Bronchial epithelial cell (primary cell): ENCODE measurements around the gene TSPO. TPM values are rescaled to one million over a fixed set of nuclear protein-coding genes. Genes with fewer than 3 reads are reported as not detected.

ENCODE experiments used
- DNase-seq: peaks from one replicate; pipeline ENCODE4 v3.0.0-alpha.2; 2010; ENCODE audit warnings: low read depth
- FAIRE-seq: peaks from 2 replicates; lab custom pipeline; 2011; peaks lifted over from hg19 to GRCh38; lab: Jason Lieb, UNC
- H3K27me3 ChIP-seq: 2 replicates; pipeline ENCODE4 v1.5.1; 2011; ENCODE audit warnings: low read length; ENCODE audit not compliant: control insufficient read depth, insufficient read depth
- H3K36me3 ChIP-seq: 2 replicates; pipeline ENCODE4 v1.5.1; 2011; ENCODE audit warnings: low read length; ENCODE audit not compliant: control insufficient read depth, insufficient read depth
- H3K4me3 ChIP-seq: 2 replicates; pipeline ENCODE4 v1.5.1; 2011; ENCODE audit warnings: mild to moderate bottlenecking, low read depth, low read length, control low read depth
- total RNA-seq: library from RNA; depleted of rRNA; stranded (reverse); fragments of >200 nt; gene quantifications from 2 replicates; pipeline ENCODE4 v1.2.1, GENCODE V29; 2014
- TF ChIP-seq, protein P1 (sequence below): IDR thresholded peaks from 2 replicates; pipeline ENCODE4 v1.5.1; 2011; ENCODE audit warnings: mild to moderate bottlenecking, moderate library complexity, low read length, control low read depth, inconsistent platforms; ENCODE audit not compliant: insufficient read depth, severe bottlenecking

TSPO gene
- total RNA-seq, 1 donor from 2014 or later: 419 TPM

DNA sequence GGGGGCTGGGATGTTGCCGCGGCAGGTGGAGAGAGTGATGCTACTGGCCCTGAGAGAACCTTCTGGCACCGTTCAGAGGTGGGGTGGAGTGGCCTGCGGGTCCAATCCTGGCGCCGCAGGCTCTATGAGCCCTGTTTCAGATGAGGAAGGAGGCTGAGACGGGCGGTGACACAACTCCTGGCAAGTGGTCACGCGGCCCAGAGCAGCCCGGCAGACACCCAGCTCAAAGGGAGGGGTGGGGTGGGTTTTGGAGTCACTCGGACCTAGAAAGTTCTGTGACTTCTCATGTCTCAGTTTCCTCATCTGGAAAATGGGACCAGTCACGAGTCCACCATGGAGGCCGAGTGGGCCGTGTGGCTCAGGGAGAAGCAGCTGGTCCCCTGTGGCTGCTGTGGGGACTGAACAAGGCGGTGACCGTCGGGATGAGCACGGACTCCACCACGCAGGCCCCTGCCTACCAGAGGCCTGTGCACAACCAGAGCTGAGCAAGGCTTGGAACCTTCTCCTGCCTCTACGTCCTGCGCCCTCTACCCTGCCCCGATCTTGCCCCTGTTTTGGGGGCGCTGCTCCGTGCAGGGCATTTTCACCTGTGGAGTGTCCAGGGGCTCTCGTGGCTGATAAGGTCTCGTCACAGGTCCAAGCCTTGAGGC, 3.7 kb downstream of the TSPO start:
- Histone ChIP-seq H3K36me3 (peaks cover 34% of the 10 kb centered on the region), H3K4me3 (no peak overlapping the region), H3K27me3 (no peaks in the 10 kb centered on the region)
- FAIRE-seq: peak; percentile 47
- TF ChIP-seq, protein P1, sequence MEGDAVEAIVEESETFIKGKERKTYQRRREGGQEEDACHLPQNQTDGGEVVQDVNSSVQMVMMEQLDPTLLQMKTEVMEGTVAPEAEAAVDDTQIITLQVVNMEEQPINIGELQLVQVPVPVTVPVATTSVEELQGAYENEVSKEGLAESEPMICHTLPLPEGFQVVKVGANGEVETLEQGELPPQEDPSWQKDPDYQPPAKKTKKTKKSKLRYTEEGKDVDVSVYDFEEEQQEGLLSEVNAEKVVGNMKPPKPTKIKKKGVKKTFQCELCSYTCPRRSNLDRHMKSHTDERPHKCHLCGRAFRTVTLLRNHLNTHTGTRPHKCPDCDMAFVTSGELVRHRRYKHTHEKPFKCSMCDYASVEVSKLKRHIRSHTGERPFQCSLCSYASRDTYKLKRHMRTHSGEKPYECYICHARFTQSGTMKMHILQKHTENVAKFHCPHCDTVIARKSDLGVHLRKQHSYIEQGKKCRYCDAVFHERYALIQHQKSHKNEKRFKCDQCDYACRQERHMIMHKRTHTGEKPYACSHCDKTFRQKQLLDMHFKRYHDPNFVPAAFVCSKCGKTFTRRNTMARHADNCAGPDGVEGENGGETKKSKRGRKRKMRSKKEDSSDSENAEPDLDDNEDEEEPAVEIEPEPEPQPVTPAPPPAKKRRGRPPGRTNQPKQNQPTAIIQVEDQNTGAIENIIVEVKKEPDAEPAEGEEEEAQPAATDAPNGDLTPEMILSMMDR: no peak
- DNase-seq: no peak

DNA sequence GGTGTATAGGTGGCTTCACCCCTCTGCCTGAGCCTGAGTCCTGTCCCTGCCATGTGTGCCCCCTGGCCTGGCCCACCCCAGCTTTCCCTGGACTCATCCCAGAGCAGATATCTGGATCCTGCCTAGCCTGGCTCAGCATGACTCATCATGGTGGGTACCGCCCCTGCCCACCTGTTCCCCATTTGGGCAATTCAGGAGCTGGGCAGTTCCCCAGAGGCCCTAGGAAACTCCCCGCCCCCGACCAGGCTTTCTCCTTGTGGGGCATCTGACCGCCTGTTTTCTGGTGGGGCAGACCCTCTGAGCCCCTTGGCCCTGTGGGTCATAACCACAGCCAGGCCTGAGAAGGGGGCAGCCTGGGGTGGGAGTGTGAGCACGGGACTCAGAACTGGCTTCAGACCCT, 4.4 kb downstream of the TSPO start:
- no peak for DNase-seq
- no peak for FAIRE-seq
- H3K36me3 ChIP-seq: peaks cover 38% of the 10 kb centered on the region
- TF ChIP-seq, protein P1: no peak
- no peak overlapping the region for H3K4me3 ChIP-seq
- no peaks in the 10 kb centered on the region for H3K27me3 ChIP-seq

DNA sequence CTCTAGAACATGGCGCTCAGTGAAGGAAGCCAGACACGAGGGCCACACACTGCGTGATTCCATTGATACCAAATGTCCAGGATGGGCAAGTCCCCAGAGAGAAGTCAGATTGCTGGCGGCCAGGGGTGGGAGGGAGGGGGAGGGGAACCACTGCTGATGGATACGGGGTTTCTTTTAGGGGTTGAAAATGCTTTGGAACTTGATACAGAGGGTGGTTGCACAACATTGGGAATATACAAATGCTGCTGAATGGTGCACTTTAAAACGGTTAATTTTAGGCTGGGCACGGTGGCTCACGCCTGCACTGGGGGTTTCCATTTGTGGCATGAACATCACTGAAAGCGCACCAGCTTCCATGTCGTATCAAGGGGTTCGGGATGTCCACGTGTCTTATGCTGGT, 5.1 kb downstream of the TSPO start:
- no peak overlapping the region for H3K4me3 ChIP-seq
- H3K36me3 ChIP-seq: peaks cover 42% of the 10 kb centered on the region
- no peak for DNase-seq
- no peaks in the 10 kb centered on the region for H3K27me3 ChIP-seq
- TF ChIP-seq, protein P1: no peak
- FAIRE-seq: no peak

DNA sequence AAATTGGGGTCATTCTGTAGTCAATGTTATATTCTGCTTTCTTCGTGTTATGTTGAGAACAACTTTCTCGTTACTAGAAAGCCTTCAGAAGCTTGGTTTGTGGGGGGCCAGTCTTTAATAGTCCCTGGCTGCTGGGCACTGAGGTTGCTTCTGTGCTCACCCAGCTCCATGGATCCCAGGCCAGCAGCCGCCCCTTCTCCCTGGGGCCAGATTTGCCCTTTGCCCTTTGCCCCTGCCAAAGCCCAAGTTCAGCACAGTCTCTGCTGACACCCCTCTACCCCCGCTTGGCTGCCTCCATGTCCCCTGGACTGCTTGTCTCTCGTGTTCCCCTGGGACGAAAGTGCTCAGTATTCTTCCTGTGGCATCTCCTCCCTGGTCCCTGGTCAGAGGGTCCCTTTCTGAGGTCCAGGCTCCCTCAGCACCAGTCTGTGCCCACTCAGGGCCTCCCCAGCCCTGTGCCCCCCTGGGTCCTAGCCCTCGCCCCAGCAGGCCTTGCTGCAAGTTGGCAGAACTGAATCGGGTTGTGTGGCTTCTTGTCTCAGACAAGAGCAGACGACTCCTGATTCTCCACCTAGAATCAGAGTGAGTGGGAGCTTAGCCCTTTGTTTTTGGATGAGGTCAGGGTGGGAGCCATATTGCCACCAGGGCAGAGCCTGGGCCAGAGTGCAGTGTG, 6.7 kb downstream of the TSPO start:
- DNase-seq: no peak
- Histone ChIP-seq H3K36me3 (peaks cover 48% of the 10 kb centered on the region), H3K27me3 (no peaks in the 10 kb centered on the region), H3K4me3 (no peak overlapping the region)
- TF ChIP-seq, protein P1: no peak
- no peak for FAIRE-seq

DNA sequence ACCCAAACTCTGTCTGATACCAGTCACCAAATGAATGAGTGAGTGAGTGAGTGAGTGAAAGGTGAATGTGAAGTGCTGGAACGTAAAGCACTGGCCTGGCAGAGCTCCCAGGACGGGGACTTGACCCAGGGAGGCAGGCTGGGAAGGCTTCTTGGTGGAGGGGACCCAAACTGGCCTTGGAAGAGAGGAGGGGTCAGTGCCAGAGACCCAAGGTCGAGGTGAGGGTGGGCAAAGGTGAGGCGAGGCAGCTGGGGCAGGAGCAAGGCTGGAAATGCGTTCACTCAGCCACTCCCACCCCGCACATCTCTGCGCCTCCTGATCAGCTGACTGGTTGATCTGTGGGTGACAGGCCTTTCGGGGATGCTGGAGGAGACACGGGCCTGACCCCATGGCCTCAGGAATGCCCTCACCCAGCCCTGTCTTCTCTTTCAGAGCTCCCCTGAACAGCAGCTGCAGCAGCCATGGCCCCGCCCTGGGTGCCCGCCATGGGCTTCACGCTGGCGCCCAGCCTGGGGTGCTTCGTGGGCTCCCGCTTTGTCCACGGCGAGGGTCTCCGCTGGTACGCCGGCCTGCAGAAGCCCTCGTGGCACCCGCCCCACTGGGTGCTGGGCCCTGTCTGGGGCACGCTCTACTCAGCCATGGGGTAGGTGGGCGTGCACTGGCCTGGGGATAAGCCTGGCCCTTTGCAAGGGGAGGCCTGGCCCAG, 7.6 kb downstream of the TSPO start:
- FAIRE-seq (no peak), DNase-seq (no peak)
- Histone ChIP-seq H3K4me3 (no peak overlapping the region), H3K36me3 (peaks cover 52% of the 10 kb centered on the region), H3K27me3 (no peaks in the 10 kb centered on the region)
- TF ChIP-seq, protein P1: no peak
